Caco-2 (cell line): Measurements from ENCODE around the gene UTP11. TPM values are rescaled to one million over a fixed set of nuclear protein-coding genes. Genes with fewer than 3 reads are reported as not detected.

Experiments used
- BruUV-seq: library from RNA; stranded (reverse); fragments of 400-500 nt; replicated peaks from 2 replicates; lab custom pipeline; 2021; lab: Mats Ljungman, UMichigan
- CTCF ChIA-PET: fragments of 300-600 bp; sonication (Branson Sonifier 250); formaldehyde crosslinking; loops from one replicate; lab custom pipeline; 2022; ENCODE audit warnings: antibody characterized with exemption; lab: Charles Lee
- POLR2A ChIA-PET: fragments of 300-600 bp; sonication (Branson Sonifier 250); formaldehyde crosslinking; loops from one replicate; lab custom pipeline; 2022; ENCODE audit warnings: antibody characterized with exemption; lab: Charles Lee
- DNase-seq, 2 experiments: peaks; one replicate each; pipeline versions ENCODE4 v3.0.0 to v3.0.0-alpha.2; 2020 to 2022
- H3K27me3 ChIP-seq: replicated peaks from 2 replicates; pipeline ENCODE4 v1.6.0; 2011; ENCODE audit warnings: low read length; ENCODE audit not compliant: control insufficient read depth, insufficient read depth
- H3K36me3 ChIP-seq: 2 replicates; pipeline ENCODE4 v1.5.1; 2011; ENCODE audit warnings: low read length; ENCODE audit not compliant: control insufficient read depth, insufficient read depth
- H3K4me1 ChIP-seq: fragments of 250-450 bp; sonication (Bioruptor Pico); 2 replicates; pipeline ENCODE4 v1.5.1; 2020; ENCODE audit warnings: mild to moderate bottlenecking
- H3K4me3 ChIP-seq: 2 replicates; pipeline ENCODE4 v1.5.1; 2011; ENCODE audit warnings: low read depth, mild to moderate bottlenecking, control low read depth, low read length
- H3K9me3 ChIP-seq: fragments of 250-450 bp; sonication (Bioruptor Pico); 2 replicates; pipeline ENCODE4 v1.5.1; 2020; ENCODE audit warnings: mild to moderate bottlenecking, moderate library complexity
- H3K27ac Mint-ChIP-seq: one replicate; pipeline ENCODE4 v1.8.0; 2022; ENCODE audit warnings: mixed read lengths; ENCODE audit not compliant: unreplicated experiment
- H3K27me3 Mint-ChIP-seq: one replicate; pipeline ENCODE4 v1.8.0; 2022; ENCODE audit warnings: mixed read lengths; ENCODE audit not compliant: insufficient read depth, unreplicated experiment
- H3K36me3 Mint-ChIP-seq: one replicate; pipeline ENCODE4 v1.8.0; 2022; ENCODE audit warnings: mild to moderate bottlenecking, mixed read lengths; ENCODE audit not compliant: insufficient read depth, unreplicated experiment
- H3K4me1 Mint-ChIP-seq: one replicate; pipeline ENCODE4 v1.8.0; 2022; ENCODE audit warnings: low read depth, mixed read lengths; ENCODE audit not compliant: unreplicated experiment
- H3K4me3 Mint-ChIP-seq: one replicate; pipeline ENCODE4 v1.8.0; 2022; ENCODE audit warnings: mild to moderate bottlenecking, moderate library complexity, mixed read lengths; ENCODE audit not compliant: unreplicated experiment
- H3K9me3 Mint-ChIP-seq: one replicate; pipeline ENCODE4 v1.8.0; 2022; ENCODE audit warnings: mixed read lengths; ENCODE audit not compliant: unreplicated experiment
- CTCF ChIP-seq, 2 experiments: fragments of 200-600 bp in 1 of 2; IDR thresholded peaks; 1 replicate in 1 of 2; 2 replicates in 1 of 2; pipeline versions ENCODE4 v1.5.1 to v1.8.0; 2011 to 2022; ENCODE audit warnings: antibody characterized with exemption in 1 of 2, control low read depth in 1 of 2, inconsistent platforms in 1 of 2, low read depth in 1 of 2, low read length in 1 of 2, mild to moderate bottlenecking in 1 of 2, moderate library complexity in 1 of 2; ENCODE audit not compliant: insufficient read depth in 1 of 2, severe bottlenecking in 1 of 2, unreplicated experiment in 1 of 2
- intact Hi-C: fragments of 100-400 bp; cut with micrococcal nuclease; formaldehyde crosslinking; loops from one replicate; pipeline ENCODE4 v1.10.0; 2022; ENCODE audit not compliant: unreplicated experiment
- total RNA-seq: library from RNA; stranded (reverse); gene quantifications from 2 replicates; pipeline ENCODE4 v1.2.3, GENCODE V29; 2022

UTP11 gene
- total RNA-seq, 1 experiment from 2014 or later, result 29.1 TPM

GRCh38 chr1:38009088-38009840 is 3.3 kb upstream of the UTP11 start:
- no peak overlapping the region for H3K4me3 ChIP-seq
- Mint-ChIP-seq H3K36me3 (peaks cover 10% of the 10 kb centered on the region), H3K4me3 (no peak overlapping the region), H3K27me3 (no peaks in the 10 kb centered on the region), H3K27ac (no peak overlapping the region), H3K9me3 (no peaks in the 10 kb centered on the region), H3K4me1 (peaks cover 6% of the 10 kb centered on the region)
- no peak for TF ChIP-seq CTCF (IDR thresholded peaks at IDR 0.05; ENCODE audit: insufficient read depth in 1 of 2, low read depth in 1 of 2, low read length in 1 of 2, severe bottlenecking in 1 of 2, unreplicated experiment in 1 of 2)
- H3K4me1 ChIP-seq, result peaks cover 4% of the 10 kb centered on the region
- no peaks in the 10 kb centered on the region for H3K36me3 ChIP-seq
- H3K9me3 ChIP-seq, result no peaks in the 10 kb centered on the region
- no peak for DNase-seq
- POLR2A ChIA-PET, result no interaction called here
- CTCF ChIA-PET, result no interaction called here
- intact Hi-C loops, result no loop called here
- BruUV-seq, result no TSS peak
- H3K27me3 ChIP-seq, result no peaks in the 10 kb centered on the region

GRCh38 chr1:38009841-38010180 is 2.7 kb upstream of the UTP11 start:
- H3K36me3 ChIP-seq, result no peaks in the 10 kb centered on the region
- no peaks in the 10 kb centered on the region for H3K9me3 ChIP-seq
- no peak overlapping the region for H3K4me3 Mint-ChIP-seq
- peaks cover 4% of the 10 kb centered on the region for H3K4me1 ChIP-seq
- no peak for TF ChIP-seq CTCF (IDR thresholded peaks at IDR 0.05; ENCODE audit: insufficient read depth in 1 of 2, low read depth in 1 of 2, low read length in 1 of 2, severe bottlenecking in 1 of 2, unreplicated experiment in 1 of 2)
- H3K4me3 ChIP-seq, result no peak overlapping the region
- H3K36me3 Mint-ChIP-seq, result peaks cover 10% of the 10 kb centered on the region
- H3K27me3 Mint-ChIP-seq, result no peaks in the 10 kb centered on the region
- no peak overlapping the region for H3K27ac Mint-ChIP-seq
- intact Hi-C loops, result no loop called here
- CTCF ChIA-PET, result no interaction called here
- DNase-seq, result no peak
- BruUV-seq, result no TSS peak
- H3K27me3 ChIP-seq, result no peaks in the 10 kb centered on the region
- H3K4me1 Mint-ChIP-seq, result peaks cover under 1% of the 10 kb centered on the region
- no peaks in the 10 kb centered on the region for H3K9me3 Mint-ChIP-seq
- POLR2A ChIA-PET, result no interaction called here

GRCh38 chr1:38013227-38013622 is 691 bp downstream of the UTP11 start:
- peak overlapping the region; percentile 63 for H3K4me3 ChIP-seq
- H3K9me3 ChIP-seq, result no peaks in the 10 kb centered on the region
- Mint-ChIP-seq H3K27me3 (no peaks in the 10 kb centered on the region), H3K27ac (peak overlapping the region; percentile 97), H3K4me3 (peak overlapping the region; percentile 97), H3K36me3 (peaks cover 15% of the 10 kb centered on the region), H3K9me3 (no peaks in the 10 kb centered on the region), H3K4me1 (no peaks in the 10 kb centered on the region)
- no peak for DNase-seq
- H3K36me3 ChIP-seq, result no peaks in the 10 kb centered on the region
- no peaks in the 10 kb centered on the region for H3K27me3 ChIP-seq
- BruUV-seq, result TSS peak; percentile 69
- intact Hi-C loops, result loop anchor here (2.0 kb wide), 1 partner anchor 22 kb away; the partner anchor contains the start of gene SF3A3
- H3K4me1 ChIP-seq, result no peaks in the 10 kb centered on the region; the same call in 1 of the 2 replicates
- no peak for TF ChIP-seq CTCF (IDR thresholded peaks at IDR 0.05; ENCODE audit: insufficient read depth in 1 of 2, low read depth in 1 of 2, low read length in 1 of 2, severe bottlenecking in 1 of 2, unreplicated experiment in 1 of 2)
- CTCF ChIA-PET, result interaction anchor here (0.6 kb wide), 1 partner anchor 205 kb away, joined by 8 read pairs; the partner anchor contains the start of gene YRDC
- POLR2A ChIA-PET, result interaction anchor here (0.6 to 1.4 kb wide), 3 partner anchors 34 to 545 kb away, joined by 3 to 6 read pairs (median 4); partner anchors contain the start of gene POU3F1
